Lower leg skin (tissue), 4 donors: ENCODE data around the gene CIB1. TPM values are rescaled to one million over a fixed set of nuclear protein-coding genes. Genes with fewer than 3 reads are reported as not detected.
A peak's percentile ranks its signal among the peaks of the same experiment; 100 is the strongest.

Experiments used
- DNase-seq, 2 donors: peaks; one replicate each; pipeline ENCODE4 v3.0.0-alpha.2; 2019; ENCODE audit warnings: low spot score in 2 of 2
- H3K4me3 ChIP-seq: fragments of 200-600 bp; sonication (generic); 2 replicates; pipeline ENCODE4 v1.5.1; 2017; ENCODE audit warnings: mild to moderate bottlenecking, low read depth; ENCODE audit not compliant: poor library complexity, severe bottlenecking
- CTCF ChIP-seq, 3 donors: fragments of 450-650 bp; IDR thresholded peaks; one replicate each; pipeline ENCODE4 v1.5.1; 2016; ENCODE audit warnings: antibody characterized with exemption in 3 of 3, mild to moderate bottlenecking in 3 of 3, moderate library complexity in 2 of 3
- POLR2A ChIP-seq, 2 donors: fragments of 450-650 bp; IDR thresholded peaks; one replicate each; pipeline ENCODE4 v1.6.1; 2016 to 2017; ENCODE audit warnings: antibody characterized with exemption in 2 of 2, mild to moderate bottlenecking in 1 of 2, moderate library complexity in 1 of 2
- WGBS, 2 donors: methylation state at CpG; one replicate each; pipeline ENCODE4 v1.1.5; 2018; 5-methylcytosine and 5-hydroxymethylcytosine counted together
- intact Hi-C: fragments of 100-400 bp; cut with DNase I; formaldehyde crosslinking; loops from one replicate; pipeline ENCODE4 v1.15.0; 2023; ENCODE audit warnings: low total_unique reads
- total RNA-seq, 4 donors: library from RNA; depleted of rRNA; stranded (reverse); fragments of >200 nt; gene quantifications; one replicate each; pipeline ENCODE4 v1.1.0, GENCODE V29; 2016

The CIB1 gene
- total RNA-seq, 4 donors from 2014 or later, result 10.0 to 32.2 (median 22.9) TPM

GRCh38 chr15:90243943-90244639 lies 10.3 kb upstream of the CIB1 start:
- no peak for DNase-seq
- H3K4me3 ChIP-seq, result no peak overlapping the region
- TF ChIP-seq CTCF (IDR thresholded peaks at IDR 0.05) (no peak), POLR2A (IDR thresholded peaks at IDR 0.05) (no peak)
- 87 to 88% methylated on average over 10 of the region's 10 CpGs for WGBS, 2 donors
- intact Hi-C loops, result no loop called here

GRCh38 chr15:90241343-90242192 lies 7.8 kb upstream of the CIB1 start:
- TF ChIP-seq CTCF (IDR thresholded peaks at IDR 0.05) (no peak), POLR2A (IDR thresholded peaks at IDR 0.05) (no peak)
- DNase-seq, result no peak
- intact Hi-C loops, result no loop called here
- 84 to 87% methylated on average over 13 to 21 of the region's 22 CpGs for WGBS, 2 donors
- H3K4me3 ChIP-seq, result no peak overlapping the region

- DNase-seq, result no peak
Observed at GRCh38 chr15:90240856-90241255, 7.1 kb upstream of the CIB1 start.

GRCh38 chr15:90239371-90239770 lies 5.6 kb upstream of the CIB1 start:
- TF ChIP-seq POLR2A (IDR thresholded peaks at IDR 0.05), result no peak
- TF ChIP-seq CTCF (IDR thresholded peaks at IDR 0.05), result no peak
- no peak overlapping the region for H3K4me3 ChIP-seq
- WGBS, 2 donors, result 76 to 86% methylated on average over 3 of the region's 3 CpGs
- no peak for DNase-seq
- intact Hi-C loops, result no loop called here

More at GRCh38 chr15:90240856-90241255, 7.1 kb upstream of the CIB1 start:
- no peak overlapping the region for H3K4me3 ChIP-seq
- 89 to 90% methylated on average over 8 of the region's 8 CpGs for WGBS, 2 donors
- intact Hi-C loops, result no loop called here
- TF ChIP-seq CTCF (IDR thresholded peaks at IDR 0.05), result no peak
- no peak for TF ChIP-seq POLR2A (IDR thresholded peaks at IDR 0.05)

- intact Hi-C loops, result no loop called here
- peak within 1 kb of the TSS; percentile 68 for H3K4me3 ChIP-seq
- TF ChIP-seq POLR2A (IDR thresholded peaks at IDR 0.05) (no peak), CTCF (IDR thresholded peaks at IDR 0.05) (no peak)
- no peak for DNase-seq
- WGBS, 2 donors, result 17% methylated on average over 17 to 20 of the region's 49 CpGs
Observed at GRCh38 chr15:90234096-90234988, 601 bp upstream of the CIB1 start, which contains the start of gene GDPGP1. TSS of gene GDPGP1 (plus strand) at chr15:90234209. CDS start at chr15:90240909, 6,700 bp downstream.
